ENCODE results near the gene ELOVL4.

The ELOVL4 gene

DNA sequence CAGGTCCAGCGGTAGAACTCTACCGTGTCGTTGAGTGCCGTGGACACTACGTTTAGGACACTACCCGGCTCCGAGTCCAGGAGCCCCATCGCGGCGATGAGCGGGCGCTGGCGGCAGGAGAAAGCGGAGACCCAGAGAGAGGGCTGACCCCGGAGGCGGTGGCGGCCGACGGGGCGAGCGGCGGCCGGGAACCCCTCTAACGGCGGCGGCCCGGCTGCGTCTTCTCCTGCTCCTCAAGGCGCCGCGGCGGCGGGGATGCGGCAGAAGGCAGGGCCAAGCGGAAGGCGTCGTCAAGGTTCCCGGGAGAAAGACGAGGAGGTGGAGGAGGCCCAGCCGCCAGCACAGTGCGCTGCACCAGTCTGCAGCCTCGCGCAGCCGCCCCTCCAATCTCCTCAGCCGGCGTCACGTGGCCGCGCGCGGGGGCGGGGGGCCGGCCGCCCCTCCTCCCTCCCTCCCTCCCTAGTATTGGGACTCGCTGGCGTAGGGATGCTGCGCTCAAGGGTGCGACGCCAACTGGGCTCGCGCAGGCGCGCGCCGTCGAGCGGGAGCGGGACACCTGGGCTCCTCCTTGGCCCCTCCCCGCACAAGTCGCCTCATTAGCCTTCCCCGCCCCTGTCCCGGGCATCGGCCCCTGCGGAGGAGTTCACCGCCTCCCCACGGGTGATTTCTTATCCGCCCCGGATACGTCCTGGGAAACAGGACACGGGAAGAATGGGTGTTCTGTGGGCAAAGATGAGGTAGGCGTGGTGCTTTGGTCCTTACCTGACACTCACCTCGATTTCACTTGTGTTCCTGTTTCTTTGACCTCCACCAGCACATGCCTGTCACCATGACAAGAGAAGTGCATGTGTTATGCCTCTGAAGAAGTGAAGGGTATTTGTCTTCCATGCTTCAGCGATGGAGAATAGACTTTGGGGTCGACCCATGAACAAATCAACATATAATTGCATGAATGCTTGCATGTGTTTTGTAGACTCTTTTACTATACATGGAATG is at the start of gene ELOVL4:
TSS of gene ELOVL4 (minus strand) at position 363 of the 996 bp plus-strand sequence. CDS start at position 89, 274 bp downstream.
- peak; percentile 37 for DNase-seq (ENCODE audit: low read depth)
- peak within 1 kb of the TSS; percentile 54 for H3K4me3 ChIP-seq (ENCODE audit: low read depth, low read length)
- TF ChIP-seq CTCF (IDR thresholded peaks at IDR 0.05; ENCODE audit: insufficient read depth, low read depth, low read length, missing control alignments) = no peak

DNA sequence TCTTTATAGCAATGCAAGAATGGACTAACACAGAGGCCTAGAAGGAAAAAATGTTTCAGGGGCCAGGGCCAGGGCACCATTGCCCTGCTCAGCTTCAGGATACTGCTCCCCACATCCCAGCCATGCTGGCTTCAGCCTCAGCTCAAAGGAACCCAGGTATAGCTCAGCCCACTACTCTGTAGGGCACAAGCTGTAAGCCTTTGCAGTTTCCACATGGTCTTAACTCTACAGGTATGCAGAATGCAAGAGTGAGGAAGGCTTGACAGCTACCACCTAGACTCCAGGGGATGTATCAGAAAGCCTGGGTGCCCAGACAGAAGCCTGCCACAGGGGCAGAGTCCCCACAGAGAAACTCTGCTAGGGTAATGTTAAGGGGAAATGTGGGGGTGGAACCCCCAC is 46.6 kb upstream of the ELOVL4 start:
- TF ChIP-seq CTCF (IDR thresholded peaks at IDR 0.05; ENCODE audit: insufficient read depth, low read depth, low read length, missing control alignments) = no peak
- no peak overlapping the region for H3K4me3 ChIP-seq (ENCODE audit: low read depth, low read length)
- DNase-seq (ENCODE audit: low read depth) = no peak

DNA sequence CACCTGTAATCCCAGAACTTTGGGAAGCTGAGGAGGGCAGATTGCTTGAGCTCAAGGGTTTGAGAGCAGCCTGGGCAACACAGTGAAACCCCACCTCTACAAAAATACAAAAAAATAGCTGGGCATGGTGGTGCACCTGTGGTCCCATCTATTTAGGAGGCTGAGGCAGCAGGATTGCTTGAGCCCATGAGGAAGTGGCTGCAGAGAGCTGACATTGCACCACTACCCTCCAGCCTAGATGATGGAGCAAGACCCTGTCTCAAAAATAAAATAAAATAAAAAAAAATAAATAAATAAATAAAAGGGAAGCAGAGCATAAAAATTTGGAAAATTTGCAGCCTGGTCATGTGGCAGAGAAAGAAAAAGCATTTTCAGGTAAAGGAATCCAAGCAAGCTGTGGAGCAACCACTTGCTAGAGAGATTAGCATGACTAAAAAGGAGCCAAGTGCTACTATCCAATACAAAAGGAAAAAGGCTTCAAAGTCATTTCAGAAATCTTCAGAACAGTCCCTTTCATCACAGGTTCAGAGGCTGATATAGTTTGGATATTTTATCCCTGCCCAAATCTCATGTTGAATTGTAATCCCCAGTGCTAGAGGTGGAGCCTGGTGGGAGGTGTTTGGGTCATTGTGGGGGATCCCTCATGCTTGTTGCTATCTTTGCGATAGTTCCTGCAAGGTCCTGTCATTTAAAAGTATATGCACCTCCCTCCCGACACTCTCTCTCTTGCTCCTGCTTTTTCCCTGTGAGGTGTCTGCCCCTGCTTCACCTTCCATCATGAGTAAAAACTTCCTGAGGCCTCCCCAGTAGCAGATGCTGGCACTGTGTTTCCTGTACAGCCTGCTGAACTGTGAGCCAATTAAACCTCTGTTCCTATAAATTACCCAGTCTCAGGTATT is 45.9 kb upstream of the ELOVL4 start:
- TF ChIP-seq CTCF (IDR thresholded peaks at IDR 0.05; ENCODE audit: insufficient read depth, low read depth, low read length, missing control alignments) = no peak
- no peak for DNase-seq (ENCODE audit: low read depth)
- H3K4me3 ChIP-seq (ENCODE audit: low read depth, low read length) = no peak overlapping the region

- TF ChIP-seq CTCF (IDR thresholded peaks at IDR 0.05; ENCODE audit: insufficient read depth, low read depth, low read length, missing control alignments) = no peak
- DNase-seq (ENCODE audit: low read depth) = no peak
- H3K4me3 ChIP-seq (ENCODE audit: low read depth, low read length) = no peak overlapping the region
Measured at GRCh38 chr6:79989641-79990040, 42.3 kb upstream of the ELOVL4 start.

DNA sequence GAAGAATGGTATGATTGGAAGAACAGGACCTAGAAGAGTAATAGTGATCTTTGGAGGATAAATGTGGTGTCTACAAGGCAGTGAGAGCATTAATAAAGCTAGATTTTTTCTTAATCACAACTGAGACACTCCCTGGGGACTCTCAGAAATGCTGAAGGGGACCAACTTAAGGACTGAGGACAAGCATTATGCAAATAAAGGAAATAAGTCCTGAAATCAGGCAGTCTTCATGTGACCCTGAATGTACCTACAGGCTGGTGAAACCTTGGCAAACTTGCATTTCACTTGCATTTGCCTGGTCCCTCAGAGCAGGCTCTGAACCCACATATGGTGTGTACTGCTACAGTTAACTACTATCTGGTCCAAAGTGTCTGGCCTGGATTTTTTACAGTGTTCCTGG is 37.8 kb upstream of the ELOVL4 start:
- no peak for TF ChIP-seq CTCF (IDR thresholded peaks at IDR 0.05; ENCODE audit: insufficient read depth, low read depth, low read length, missing control alignments)
- no peak overlapping the region for H3K4me3 ChIP-seq (ENCODE audit: low read depth, low read length)
- peak; percentile 5 for DNase-seq (ENCODE audit: low read depth)

DNA sequence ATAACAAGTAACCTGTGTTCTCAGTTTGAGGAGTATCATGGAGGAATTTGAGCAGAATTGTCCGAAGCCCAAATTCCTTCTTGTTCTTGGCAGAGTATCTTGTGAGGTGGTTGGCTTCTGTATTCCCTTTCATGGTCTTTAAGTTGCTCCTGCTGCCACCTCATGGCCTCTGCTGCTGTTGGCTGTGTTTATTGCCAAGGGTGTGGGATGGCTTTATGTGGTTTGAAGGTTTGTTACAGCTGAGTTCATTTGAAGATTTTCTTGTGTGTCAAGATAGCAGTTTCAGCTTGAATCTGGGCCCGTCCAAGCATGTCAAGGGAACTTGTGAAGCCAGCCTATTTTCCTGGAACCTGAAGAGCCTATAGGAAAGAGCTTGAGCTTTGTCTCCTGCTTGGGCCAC is 36.9 kb upstream of the ELOVL4 start:
- H3K4me3 ChIP-seq (ENCODE audit: low read depth, low read length) = no peak overlapping the region
- TF ChIP-seq CTCF (IDR thresholded peaks at IDR 0.05; ENCODE audit: insufficient read depth, low read depth, low read length, missing control alignments) = no peak
- DNase-seq (ENCODE audit: low read depth) = peak; percentile 35
